DND-41 (cell line): ENCODE results near the gene EEFSEC.

Experiments
- ATAC-seq: fragments of 200-7000 bp; cut with Tn5 transposase; 3 replicates; pipeline ENCODE4 v1.9.1; 2021; ENCODE audit warnings: low read depth; ENCODE audit not compliant: insufficient read depth
- DNase-seq: peaks from one replicate; pipeline ENCODE4 v3.0.0-alpha.2; 2020
- H2AFZ ChIP-seq: 2 replicates; pipeline ENCODE4 v1.6.0; 2012; ENCODE audit warnings: low read depth, low read length
- H3K27ac ChIP-seq: 2 replicates; pipeline ENCODE4 v1.5.1; 2012; ENCODE audit warnings: low read length, inconsistent platforms
- H3K27me3 ChIP-seq: fragments of 200-600 bp; sonication (generic); 2 replicates; pipeline ENCODE4 v1.6.0; 2012; ENCODE audit warnings: low read length, mild to moderate bottlenecking, inconsistent platforms; ENCODE audit not compliant: insufficient read depth, poor library complexity
- H3K36me3 ChIP-seq: 2 replicates; pipeline ENCODE4 v1.5.1; 2012; ENCODE audit warnings: low read length, inconsistent platforms; ENCODE audit not compliant: insufficient read depth
- H3K4me1 ChIP-seq: 2 replicates; pipeline ENCODE4 v1.5.1; 2012; ENCODE audit warnings: mild to moderate bottlenecking, low read length; ENCODE audit not compliant: insufficient read depth
- H3K4me2 ChIP-seq: 2 replicates; pipeline ENCODE4 v1.6.0; 2012; ENCODE audit warnings: mild to moderate bottlenecking, moderate library complexity, low read length, inconsistent platforms; ENCODE audit not compliant: insufficient read depth
- H3K4me3 ChIP-seq, 2 experiments: fragments of 200-600 bp in 1 of 2; shearing (Covaris generic) in 1 of 2; 2 replicates each; pipeline ENCODE4 v1.5.1; 2012 to 2016; ENCODE audit warnings: inconsistent platforms in 2 of 2, low read length in 2 of 2, mild to moderate bottlenecking in 2 of 2, low read depth in 1 of 2, moderate library complexity in 1 of 2
- H3K79me2 ChIP-seq: 2 replicates; pipeline ENCODE4 v1.6.0; 2012; ENCODE audit warnings: low read length, inconsistent platforms; ENCODE audit not compliant: insufficient read depth
- H3K9ac ChIP-seq: 2 replicates; pipeline ENCODE4 v1.6.0; 2012; ENCODE audit warnings: low read depth, mild to moderate bottlenecking, inconsistent platforms, low read length, moderate library complexity
- H3K9me3 ChIP-seq: 2 replicates; pipeline ENCODE4 v1.5.1; 2012; ENCODE audit warnings: low read length, moderate library complexity, mild to moderate bottlenecking, inconsistent platforms; ENCODE audit not compliant: insufficient read depth, severe bottlenecking
- H4K20me1 ChIP-seq: 2 replicates; pipeline ENCODE4 v1.6.0; 2012; ENCODE audit warnings: low read length; ENCODE audit not compliant: insufficient read depth
- EZH2 ChIP-seq: IDR thresholded peaks from 3 replicates; pipeline ENCODE4 v1.6.1; 2012; ENCODE audit warnings: borderline replicate concordance, low read depth, mild to moderate bottlenecking, moderate library complexity, low read length, inconsistent platforms; ENCODE audit not compliant: severe bottlenecking
- TF ChIP-seq, protein P1 (sequence below): IDR thresholded peaks from 2 replicates; pipeline ENCODE4 v1.5.1; 2012; ENCODE audit warnings: borderline replicate concordance, low read length, moderate library complexity, mild to moderate bottlenecking; ENCODE audit not compliant: poor library complexity, severe bottlenecking; ENCODE audit errors: extremely low read depth

The EEFSEC gene

DNA sequence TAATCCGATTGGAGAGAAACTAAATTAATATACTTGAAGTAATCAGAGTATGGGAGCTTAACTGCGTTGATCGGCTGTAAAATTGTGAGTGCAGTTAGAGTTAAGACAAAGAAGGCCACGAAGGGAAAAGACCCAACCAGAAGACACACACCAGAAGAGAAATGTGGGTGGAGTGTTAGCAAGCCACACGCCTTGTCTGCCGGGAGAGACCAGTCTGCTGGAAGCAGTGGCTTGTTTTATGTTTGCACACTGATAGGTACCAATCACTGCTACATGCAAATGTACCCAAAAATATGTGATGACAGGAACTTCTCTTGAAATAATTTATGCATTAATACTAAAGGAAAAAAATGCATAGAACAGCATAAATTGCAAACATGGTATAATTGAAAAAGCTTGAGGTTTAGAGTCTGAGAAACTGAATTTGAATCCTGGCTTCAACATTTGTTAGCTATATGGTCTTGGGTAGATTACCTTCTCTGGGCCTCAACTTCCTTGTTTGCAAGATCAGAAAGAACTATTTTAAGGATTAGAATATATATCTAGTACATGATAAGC lies 23.1 kb downstream of the EEFSEC start:
- H2AFZ ChIP-seq: no peak overlapping the region
- peaks cover 39% of the 10 kb centered on the region for H4K20me1 ChIP-seq
- DNase-seq: no peak
- no peak for ATAC-seq
- no peaks in the 10 kb centered on the region for H3K9me3 ChIP-seq
- H3K79me2 ChIP-seq: peaks cover 18% of the 10 kb centered on the region; the same call in 1 of the 2 replicates
- H3K27ac ChIP-seq: no peak overlapping the region
- no peaks in the 10 kb centered on the region; the same call in 1 of the 2 replicates for H3K4me1 ChIP-seq
- H3K9ac ChIP-seq: no peak overlapping the region
- no peak for TF ChIP-seq EZH2
- TF ChIP-seq, protein P1, sequence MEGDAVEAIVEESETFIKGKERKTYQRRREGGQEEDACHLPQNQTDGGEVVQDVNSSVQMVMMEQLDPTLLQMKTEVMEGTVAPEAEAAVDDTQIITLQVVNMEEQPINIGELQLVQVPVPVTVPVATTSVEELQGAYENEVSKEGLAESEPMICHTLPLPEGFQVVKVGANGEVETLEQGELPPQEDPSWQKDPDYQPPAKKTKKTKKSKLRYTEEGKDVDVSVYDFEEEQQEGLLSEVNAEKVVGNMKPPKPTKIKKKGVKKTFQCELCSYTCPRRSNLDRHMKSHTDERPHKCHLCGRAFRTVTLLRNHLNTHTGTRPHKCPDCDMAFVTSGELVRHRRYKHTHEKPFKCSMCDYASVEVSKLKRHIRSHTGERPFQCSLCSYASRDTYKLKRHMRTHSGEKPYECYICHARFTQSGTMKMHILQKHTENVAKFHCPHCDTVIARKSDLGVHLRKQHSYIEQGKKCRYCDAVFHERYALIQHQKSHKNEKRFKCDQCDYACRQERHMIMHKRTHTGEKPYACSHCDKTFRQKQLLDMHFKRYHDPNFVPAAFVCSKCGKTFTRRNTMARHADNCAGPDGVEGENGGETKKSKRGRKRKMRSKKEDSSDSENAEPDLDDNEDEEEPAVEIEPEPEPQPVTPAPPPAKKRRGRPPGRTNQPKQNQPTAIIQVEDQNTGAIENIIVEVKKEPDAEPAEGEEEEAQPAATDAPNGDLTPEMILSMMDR: no peak
- H3K4me3 ChIP-seq: no peak overlapping the region
- no peaks in the 10 kb centered on the region for H3K36me3 ChIP-seq
- H3K4me2 ChIP-seq: no peak overlapping the region
- no peaks in the 10 kb centered on the region for H3K27me3 ChIP-seq

DNA sequence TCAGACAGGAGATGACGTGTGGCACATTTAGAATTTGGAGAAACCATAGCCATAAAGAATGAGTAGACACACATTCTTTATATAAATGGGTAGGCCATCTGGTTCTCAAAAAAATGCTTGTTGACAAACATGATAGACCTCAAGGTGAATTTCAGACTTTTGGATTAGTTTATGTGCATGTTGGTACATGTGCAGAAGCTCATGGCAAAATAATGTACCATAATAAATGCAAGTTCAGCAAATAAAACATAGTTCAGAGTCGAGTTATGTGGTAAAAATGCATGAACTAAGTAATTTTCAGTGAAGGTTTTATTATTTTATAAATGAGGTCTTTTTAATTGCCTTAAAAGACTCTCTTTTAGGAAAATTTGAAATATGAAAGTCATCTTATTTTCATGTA lies 24.6 kb downstream of the EEFSEC start:
- no peak overlapping the region for H3K27ac ChIP-seq
- no peak overlapping the region for H2AFZ ChIP-seq
- H4K20me1 ChIP-seq: peaks cover 35% of the 10 kb centered on the region
- H3K4me3 ChIP-seq: no peak overlapping the region
- TF ChIP-seq EZH2: no peak
- TF ChIP-seq, protein P1: no peak
- no peaks in the 10 kb centered on the region for H3K36me3 ChIP-seq
- H3K4me2 ChIP-seq: 0 out of 2 replicates have a peak overlapping the region, but pooled peaks have one; percentile 26
- DNase-seq (no peak), ATAC-seq (no peak)
- H3K27me3 ChIP-seq: no peaks in the 10 kb centered on the region
- H3K79me2 ChIP-seq: peaks cover 21% of the 10 kb centered on the region; the same call in 1 of the 2 replicates
- no peaks in the 10 kb centered on the region for H3K9me3 ChIP-seq
- no peaks in the 10 kb centered on the region; the same call in 1 of the 2 replicates for H3K4me1 ChIP-seq
- H3K9ac ChIP-seq: no peak overlapping the region

DNA sequence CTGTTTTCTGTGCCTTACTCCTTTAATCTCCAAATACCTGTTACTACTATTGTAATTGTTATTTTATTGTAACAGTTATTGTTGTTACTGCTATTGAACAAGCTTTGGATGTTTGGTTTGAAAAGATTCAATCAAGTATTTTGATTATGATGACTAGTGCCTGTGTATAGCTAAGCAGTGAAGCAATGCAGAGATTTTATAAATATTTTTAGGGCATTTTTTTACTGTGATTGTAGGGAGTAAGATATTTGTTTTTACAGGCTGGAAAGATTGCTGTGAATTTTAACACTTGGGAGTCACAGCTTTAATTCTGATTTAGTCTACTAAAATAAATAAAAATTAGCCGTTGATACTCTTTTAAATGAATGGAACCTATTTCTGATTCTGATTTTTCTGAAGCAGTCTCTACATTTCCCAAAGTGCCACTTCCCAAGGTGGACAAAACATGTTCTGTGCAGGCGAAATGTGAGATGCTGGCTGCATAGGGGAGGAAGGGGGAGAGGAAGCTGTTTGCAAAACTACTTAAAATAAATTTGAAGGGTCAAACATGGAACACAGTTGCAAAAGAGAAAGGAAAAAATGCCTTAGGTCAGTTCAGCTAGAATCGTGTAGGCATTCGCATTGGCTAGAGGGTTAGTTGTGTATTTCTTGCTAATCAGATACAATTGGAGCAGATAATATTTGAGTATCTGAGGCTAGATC lies 25.7 kb downstream of the EEFSEC start:
- TF ChIP-seq EZH2: no peak
- TF ChIP-seq, protein P1: no peak
- Histone ChIP-seq H3K4me3 (no peak overlapping the region), H4K20me1 (peaks cover 28% of the 10 kb centered on the region), H3K9ac (no peak overlapping the region), H3K4me1 (no peaks in the 10 kb centered on the region; the same call in 1 of the 2 replicates), H3K36me3 (no peaks in the 10 kb centered on the region), H3K4me2 (peak overlapping the region; percentile 26; the same call in 1 of the 2 replicates), H3K9me3 (no peaks in the 10 kb centered on the region), H3K79me2 (peaks cover 18% of the 10 kb centered on the region; the same call in 1 of the 2 replicates), H3K27me3 (no peaks in the 10 kb centered on the region), H2AFZ (no peak overlapping the region), H3K27ac (no peak overlapping the region)
- no peak for ATAC-seq
- DNase-seq: no peak
